SK-N-MC (cell line): ENCODE measurements around the gene RGMA.

Source experiments
- EZH2 ChIP-seq: fragments of 200-600 bp; sonication (generic); IDR thresholded peaks from one replicate; pipeline ENCODE4 v1.6.1; 2017; ENCODE audit warnings: antibody characterized with exemption
- POLR2AphosphoS5 ChIP-seq: IDR thresholded peaks from 2 replicates; pipeline ENCODE4 v1.6.1; 2012; ENCODE audit warnings: mild to moderate bottlenecking, low read depth, low read length, borderline replicate concordance

DNA sequence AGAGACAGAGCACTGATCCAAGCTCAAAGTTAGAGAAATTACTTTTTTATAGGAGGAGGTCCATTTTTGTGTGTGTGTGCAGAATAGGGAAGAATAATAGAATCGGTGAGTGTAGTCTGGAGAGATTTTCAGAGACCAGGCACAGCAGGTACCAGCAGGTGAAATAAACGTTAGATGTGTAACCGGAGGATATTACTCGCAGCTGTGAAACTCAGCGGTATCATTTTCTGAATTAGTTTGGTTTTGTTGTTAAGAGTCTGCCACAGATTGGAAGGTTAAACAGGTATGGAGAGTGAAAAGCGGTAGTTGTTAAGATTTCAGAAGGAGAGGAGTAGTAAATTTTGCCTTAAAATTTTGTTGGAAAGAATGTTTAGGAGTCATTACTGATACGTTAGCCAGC is 69.9 kb downstream of the RGMA start:
- no peak for TF ChIP-seq POLR2AphosphoS5
- TF ChIP-seq EZH2 = no peak
